A549 (cell line): ENCODE measurements around the gene TBL1XR1. TPM values are rescaled to one million over a fixed set of nuclear protein-coding genes. Genes with fewer than 3 reads are reported as not detected.
"Not testable (repeated sequence)": the region's sequence is repeated elsewhere in the genome, so short reads cannot be mapped to it uniquely, and the experiment has no call there.

Source experiments
- ATAC-seq, 2 experiments: fragments of 200-7000 bp in 1 of 2; fragments of >200 bp in 1 of 2; cut with Nextera tagmentation in 1 of 2; cut with Tn5 transposase in 1 of 2; 3 replicates each; pipeline versions ENCODE4 v1.8.0 to v1.9.1; 2018 to 2020; ENCODE audit warnings: mild to moderate bottlenecking in 1 of 2, moderate library complexity in 1 of 2
- CTCF ChIA-PET: fragments of 300-600 bp; sonication (Branson Sonifier 250); formaldehyde crosslinking; extraction: SDS; loops from one replicate; lab custom pipeline; 2021; ENCODE audit warnings: antibody characterized with exemption, inconsistent platforms; lab: Yijun Ruan, JAX
- POLR2A ChIA-PET: fragments of 350-600 bp; formaldehyde crosslinking; extraction: SDS; loops from one replicate; lab custom pipeline; 2021; ENCODE audit warnings: antibody characterized with exemption, inconsistent platforms; lab: Yijun Ruan, JAX
- DNase-seq, 2 experiments: peaks; one replicate each; pipeline versions ENCODE4 v3.0.0 to v3.0.0-alpha.2; 2011 to 2016; ENCODE audit warnings: low read depth in 1 of 2, low spot score in 1 of 2
- FAIRE-seq: peaks from 2 replicates; lab custom pipeline; 2011; peaks lifted over from hg19 to GRCh38; lab: Jason Lieb, UNC
- H3K27ac ChIP-seq, 2 experiments: fragments of >200 bp; sonication (Bioruptor Twin); formaldehyde crosslinking; 3 replicates each; pipeline ENCODE4 v1.5.1; 2016 to 2017
- H3K4me1 ChIP-seq: fragments of >200 bp; sonication (Bioruptor Twin); formaldehyde crosslinking; 3 replicates; pipeline ENCODE4 v1.6.1; 2016
- H3K4me2 ChIP-seq: fragments of >200 bp; sonication (Bioruptor Twin); formaldehyde crosslinking; 3 replicates; pipeline ENCODE4 v1.6.1; 2016
- H3K4me3 ChIP-seq: fragments of >200 bp; sonication (Bioruptor Twin); formaldehyde crosslinking; 3 replicates; pipeline ENCODE4 v1.5.1; 2016
- H3K9me3 ChIP-seq: fragments of >200 bp; sonication (Bioruptor Twin); formaldehyde crosslinking; 3 replicates; pipeline ENCODE4 v1.6.1; 2016
- BHLHE40 ChIP-seq: IDR thresholded peaks from 2 replicates; pipeline ENCODE4 v1.6.1; 2012; ENCODE audit warnings: low read depth, low read length, inconsistent platforms
- CBX8 ChIP-seq: fragments of 200-600 bp; sonication (generic); IDR thresholded peaks from 2 replicates; pipeline ENCODE4 v1.6.1; 2016
- CHD4 ChIP-seq: fragments of 200-600 bp; sonication (generic); IDR thresholded peaks from 2 replicates; pipeline ENCODE4 v1.6.1; 2016; ENCODE audit warnings: antibody characterized with exemption, mild to moderate bottlenecking, borderline replicate concordance
- EHMT2 ChIP-seq: fragments of 200-600 bp; sonication (generic); IDR thresholded peaks from 2 replicates; pipeline ENCODE4 v1.6.1; 2016; ENCODE audit warnings: antibody characterized with exemption, low read depth, mild to moderate bottlenecking, moderate library complexity
- ESRRA ChIP-seq: fragments of 150-350 bp; IDR thresholded peaks from 2 replicates; pipeline ENCODE4 v1.6.1; 2014; ENCODE audit warnings: mild to moderate bottlenecking, low read length, borderline replicate concordance
- FOXS1 ChIP-seq: fragments of 250-450 bp; sonication (Bioruptor Pico); IDR thresholded peaks from 2 replicates; pipeline ENCODE4 v1.5.0; 2020; ENCODE audit warnings: mild to moderate bottlenecking, moderate library complexity
- GATA3 ChIP-seq: IDR thresholded peaks from 2 replicates; pipeline ENCODE4 v1.6.1; 2012; ENCODE audit warnings: borderline replicate concordance
- HOXA7 ChIP-seq: fragments of 250-450 bp; sonication (Bioruptor Pico); IDR thresholded peaks from 2 replicates; pipeline ENCODE4 v1.5.0; 2020; ENCODE audit warnings: mild to moderate bottlenecking, moderate library complexity
- HOXB13 ChIP-seq: fragments of 250-450 bp; sonication (Bioruptor Pico); IDR thresholded peaks from 2 replicates; pipeline ENCODE4 v1.5.0; 2020; ENCODE audit warnings: low read depth, mild to moderate bottlenecking, moderate library complexity
- KDM1A ChIP-seq: fragments of 200-600 bp; sonication (generic); IDR thresholded peaks from 2 replicates; pipeline ENCODE4 v1.6.1; 2016; ENCODE audit warnings: low read depth, mild to moderate bottlenecking
- KDM5A ChIP-seq: fragments of 200-600 bp; sonication (generic); IDR thresholded peaks from 2 replicates; pipeline ENCODE4 v1.6.1; 2016; ENCODE audit warnings: antibody characterized with exemption, mild to moderate bottlenecking
- MAZ ChIP-seq: fragments of 150-350 bp; IDR thresholded peaks from 2 replicates; pipeline ENCODE4 v1.6.1; 2014; ENCODE audit warnings: antibody characterized with exemption, low read depth, low read length, borderline replicate concordance
- NFE2L2 ChIP-seq: fragments of 150-350 bp; conservative IDR thresholded peaks from 2 replicates; pipeline ENCODE4 v1.6.1; 2014; ENCODE audit warnings: low read length
- PHF8 ChIP-seq: fragments of 200-600 bp; sonication (generic); IDR thresholded peaks from 2 replicates; pipeline ENCODE4 v1.6.1; 2016; ENCODE audit warnings: low read depth, mild to moderate bottlenecking, antibody characterized with exemption, moderate library complexity, borderline replicate concordance
- RARB ChIP-seq: fragments of 250-450 bp; sonication (Bioruptor Pico); IDR thresholded peaks from 2 replicates; pipeline ENCODE4 v1.8.0; 2021; ENCODE audit warnings: mild to moderate bottlenecking, moderate library complexity
- RCOR1 ChIP-seq: fragments of 150-350 bp; IDR thresholded peaks from 2 replicates; pipeline ENCODE4 v1.6.1; 2014; ENCODE audit warnings: antibody characterized with exemption, low read length, low read depth
- RFX5 ChIP-seq: fragments of 450-650 bp; IDR thresholded peaks from 2 replicates; pipeline ENCODE4 v1.7.1; 2014; ENCODE audit warnings: antibody characterized with exemption, mild to moderate bottlenecking, moderate library complexity
- SREBF2 ChIP-seq: fragments of 450-650 bp; IDR thresholded peaks from 2 replicates; pipeline ENCODE4 v1.6.1; 2014; ENCODE audit warnings: mild to moderate bottlenecking, moderate library complexity
- ZC3H11A ChIP-seq: fragments of 450-650 bp; IDR thresholded peaks from 2 replicates; pipeline ENCODE4 v1.6.1; 2014; ENCODE audit warnings: antibody characterized with exemption, mild to moderate bottlenecking
- ZSCAN20 ChIP-seq: fragments of 250-450 bp; sonication (Bioruptor Pico); IDR thresholded peaks from 2 replicates; pipeline ENCODE4 v1.8.0; 2022; ENCODE audit warnings: mild to moderate bottlenecking, moderate library complexity
- WGBS: methylation state at CpG from one replicate; pipeline ENCODE4 v1.1.6; 2017; ENCODE audit errors: missing lambda C conversion rate; 5-methylcytosine and 5-hydroxymethylcytosine counted together
- polyA plus RNA-seq, 4 experiments: library from polyadenylated mRNA; depleted of rRNA in 3 of 4; stranded (reverse); fragments of >200 nt; fragmentation: RNase III in 1 of 4; extraction: RNeasy Plus Mini Kit Qiagen cat#74134 plus additional on column Dnase treatment in 1 of 4; gene quantifications; 2 replicates in 3 of 4; 3 replicates in 1 of 4; pipeline ENCODE4 v1.2.3, GENCODE V29; 2011 to 2017
- TF ChIP-seq, protein P1 (sequence below): IDR thresholded peaks from 2 replicates; pipeline ENCODE4 v1.6.1; 2012
- TF ChIP-seq, protein P2 (sequence below): IDR thresholded peaks from 2 replicates; pipeline ENCODE4 v1.6.1; 2012; ENCODE audit warnings: low read depth, borderline replicate concordance
- TF ChIP-seq, protein P3 (sequence below): fragments of >200 bp; sonication (Bioruptor Twin); formaldehyde crosslinking; IDR thresholded peaks from 3 replicates; pipeline ENCODE4 v1.5.1; 2016

The TBL1XR1 gene
- polyA plus RNA-seq, 2 of the 4 experiments (the other 2 are of a cell fraction) = 41.4 to 106 TPM

DNA sequence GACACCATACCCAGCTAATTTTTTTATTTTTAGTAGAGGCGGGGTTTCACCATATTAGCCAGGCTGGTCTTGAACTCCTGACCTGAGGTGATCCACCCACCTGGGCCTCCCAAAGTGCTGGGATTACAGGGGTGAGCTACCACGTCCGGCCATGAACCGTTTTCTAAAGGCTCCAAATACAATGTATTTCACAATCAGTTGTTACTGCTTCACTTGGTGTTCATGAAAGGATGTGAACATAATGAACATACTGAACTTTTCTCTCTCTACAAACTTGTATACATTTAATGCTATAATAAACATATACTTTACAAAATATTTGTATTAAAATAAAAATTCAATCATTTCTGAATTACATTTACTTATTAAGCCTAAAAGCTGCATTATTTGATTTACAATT lies 28.9 kb downstream of the TBL1XR1 start:
- FAIRE-seq (no peak), DNase-seq (no peak), ATAC-seq (no peak)
- no peak overlapping the region for H3K4me3 ChIP-seq
- no peak overlapping the region for H3K27ac ChIP-seq
- no peaks in the 10 kb centered on the region for H3K4me1 ChIP-seq
- H3K4me2 ChIP-seq = no peak overlapping the region
- no peak for TF ChIP-seq NFE2L2
- TF ChIP-seq EHMT2 = no peak
- TF ChIP-seq KDM1A = no peak
- TF ChIP-seq, protein P1, sequence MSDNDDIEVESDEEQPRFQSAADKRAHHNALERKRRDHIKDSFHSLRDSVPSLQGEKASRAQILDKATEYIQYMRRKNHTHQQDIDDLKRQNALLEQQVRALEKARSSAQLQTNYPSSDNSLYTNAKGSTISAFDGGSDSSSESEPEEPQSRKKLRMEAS = no peak
- TF ChIP-seq ESRRA = no peak
- TF ChIP-seq PHF8 = no peak
- TF ChIP-seq, protein P2, sequence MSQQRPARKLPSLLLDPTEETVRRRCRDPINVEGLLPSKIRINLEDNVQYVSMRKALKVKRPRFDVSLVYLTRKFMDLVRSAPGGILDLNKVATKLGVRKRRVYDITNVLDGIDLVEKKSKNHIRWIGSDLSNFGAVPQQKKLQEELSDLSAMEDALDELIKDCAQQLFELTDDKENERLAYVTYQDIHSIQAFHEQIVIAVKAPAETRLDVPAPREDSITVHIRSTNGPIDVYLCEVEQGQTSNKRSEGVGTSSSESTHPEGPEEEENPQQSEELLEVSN = no peak
- 85% methylated on average over 4 of the region's 4 CpGs for WGBS
- H3K9me3 ChIP-seq = no peaks in the 10 kb centered on the region
- ChIA-PET CTCF (no interaction called here), POLR2A (no interaction called here)

DNA sequence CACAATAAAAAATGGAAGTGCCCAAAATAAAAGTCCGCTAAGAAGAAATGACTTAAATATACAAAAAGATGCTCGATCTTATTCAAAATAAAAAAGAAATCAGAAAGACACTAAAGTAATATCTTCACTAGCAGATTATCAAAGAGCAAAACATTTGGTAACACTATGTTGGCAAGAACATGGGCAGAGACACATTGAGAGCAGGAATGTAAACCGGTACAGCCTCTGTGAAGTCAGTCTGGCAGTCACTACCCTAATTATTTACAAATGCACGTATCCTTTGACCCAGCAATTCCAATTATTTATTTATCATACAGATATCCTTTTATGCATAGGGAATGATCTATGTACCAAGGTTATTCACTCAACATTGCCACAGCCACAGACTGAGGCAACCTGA lies 34.5 kb downstream of the TBL1XR1 start:
- no peak overlapping the region for H3K4me2 ChIP-seq
- no peaks in the 10 kb centered on the region for H3K4me1 ChIP-seq
- POLR2A ChIA-PET = no interaction called here
- no peak for DNase-seq
- no peak overlapping the region for H3K4me3 ChIP-seq
- H3K27ac ChIP-seq = no peak overlapping the region
- WGBS = 70% methylated on average over 4 of the region's 4 CpGs
- TF ChIP-seq BHLHE40 (no peak), RCOR1 (no peak), GATA3 (no peak), RARB (CRISPR knock-in tag) (no peak), CBX8 (no peak), KDM1A (no peak), ZSCAN20 (CRISPR knock-in tag) (no peak), ZC3H11A (no peak), CHD4 (no peak), HOXB13 (CRISPR knock-in tag) (no peak), HOXA7 (CRISPR knock-in tag) (no peak), RFX5 (no peak), FOXS1 (CRISPR knock-in tag) (no peak), MAZ (no peak), KDM5A (no peak), SREBF2 (no peak)
- TF ChIP-seq, protein P3, sequence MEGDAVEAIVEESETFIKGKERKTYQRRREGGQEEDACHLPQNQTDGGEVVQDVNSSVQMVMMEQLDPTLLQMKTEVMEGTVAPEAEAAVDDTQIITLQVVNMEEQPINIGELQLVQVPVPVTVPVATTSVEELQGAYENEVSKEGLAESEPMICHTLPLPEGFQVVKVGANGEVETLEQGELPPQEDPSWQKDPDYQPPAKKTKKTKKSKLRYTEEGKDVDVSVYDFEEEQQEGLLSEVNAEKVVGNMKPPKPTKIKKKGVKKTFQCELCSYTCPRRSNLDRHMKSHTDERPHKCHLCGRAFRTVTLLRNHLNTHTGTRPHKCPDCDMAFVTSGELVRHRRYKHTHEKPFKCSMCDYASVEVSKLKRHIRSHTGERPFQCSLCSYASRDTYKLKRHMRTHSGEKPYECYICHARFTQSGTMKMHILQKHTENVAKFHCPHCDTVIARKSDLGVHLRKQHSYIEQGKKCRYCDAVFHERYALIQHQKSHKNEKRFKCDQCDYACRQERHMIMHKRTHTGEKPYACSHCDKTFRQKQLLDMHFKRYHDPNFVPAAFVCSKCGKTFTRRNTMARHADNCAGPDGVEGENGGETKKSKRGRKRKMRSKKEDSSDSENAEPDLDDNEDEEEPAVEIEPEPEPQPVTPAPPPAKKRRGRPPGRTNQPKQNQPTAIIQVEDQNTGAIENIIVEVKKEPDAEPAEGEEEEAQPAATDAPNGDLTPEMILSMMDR = no peak
- TF ChIP-seq, protein P2 = no peak
- no peak for FAIRE-seq
- H3K9me3 ChIP-seq = no peaks in the 10 kb centered on the region
- no peak for ATAC-seq
- CTCF ChIA-PET = no interaction called here

DNA sequence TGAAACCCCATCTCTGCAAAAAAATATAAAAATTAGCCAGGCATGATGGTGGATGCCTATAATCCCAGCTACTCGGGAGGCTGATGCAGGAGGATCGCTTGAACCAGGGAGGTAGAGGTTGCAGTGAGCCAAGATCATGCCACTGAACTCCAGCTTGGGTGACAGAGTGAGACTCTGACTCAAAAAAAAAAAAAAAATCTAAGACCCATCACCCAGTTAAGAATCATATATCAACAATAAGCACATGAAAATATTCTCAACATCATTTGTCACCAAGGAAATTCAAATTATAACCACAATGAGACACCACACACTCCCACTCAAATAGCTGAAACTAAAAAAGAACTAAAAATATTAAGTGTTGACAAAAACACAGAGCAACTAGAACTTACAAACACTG lies 35.7 kb downstream of the TBL1XR1 start:
- H3K4me1 ChIP-seq, POLR2A ChIA-PET, H3K4me2 ChIP-seq, H3K9me3 ChIP-seq, ATAC-seq, DNase-seq, CTCF ChIA-PET, H3K27ac ChIP-seq, H3K4me3 ChIP-seq, FAIRE-seq: not testable (repeated sequence)
- WGBS = 95% methylated on average over 2 of the region's 2 CpGs
